AG08396 (cell line): Measurements from ENCODE around the gene MYL3.

Experiments used
- DNase-seq: peaks from one replicate; pipeline ENCODE4 v3.0.0; 2012; ENCODE audit warnings: low spot score, mixed read lengths

Gene MYL3

GRCh38 chr3:46849686-46850467 lies 13.4 kb downstream of the MYL3 start:
- DNase-seq = no peak

GRCh38 chr3:46849045-46849631 lies 14.1 kb downstream of the MYL3 start:
- DNase-seq = no peak

GRCh38 chr3:46848271-46849044 lies 14.8 kb downstream of the MYL3 start:
- peak; percentile 42 for DNase-seq

GRCh38 chr3:46847744-46848143 lies 15.5 kb downstream of the MYL3 start:
- DNase-seq = no peak

GRCh38 chr3:46846624-46847542 lies 16.4 kb downstream of the MYL3 start:
- no peak for DNase-seq

GRCh38 chr3:46845860-46846623 lies 17.2 kb downstream of the MYL3 start:
- peak; percentile 91 for DNase-seq

GRCh38 chr3:46845397-46845859 lies 17.8 kb downstream of the MYL3 start:
- DNase-seq = peak; percentile 77

GRCh38 chr3:46844881-46845312 lies 18.3 kb downstream of the MYL3 start:
- DNase-seq = no peak

- DNase-seq = no peak
These were observed 18.8 kb downstream of the MYL3 start for GRCh38 chr3:46844397-46844796.

- no peak for DNase-seq
These were observed 19.7 kb downstream of the MYL3 start for GRCh38 chr3:46843508-46843907.

- no peak for DNase-seq
These were observed 22.8 kb downstream of the MYL3 start for GRCh38 chr3:46840491-46840890.

- DNase-seq = no peak
These were observed 24.9 kb downstream of the MYL3 start for GRCh38 chr3:46838301-46838700.

- no peak for DNase-seq
These were observed 27.8 kb downstream of the MYL3 start for GRCh38 chr3:46835491-46835890.

- DNase-seq = no peak
These were observed 28.2 kb downstream of the MYL3 start for GRCh38 chr3:46835054-46835453.

GRCh38 chr3:46833346-46834300 lies 29.6 kb downstream of the MYL3 start:
- DNase-seq = no peak

GRCh38 chr3:46831841-46832240 lies 31.4 kb downstream of the MYL3 start:
- DNase-seq = no peak

- DNase-seq = no peak
These were observed 31.9 kb downstream of the MYL3 start for GRCh38 chr3:46831316-46831715.

- DNase-seq = no peak
These were observed 32.4 kb downstream of the MYL3 start for GRCh38 chr3:46830801-46831200.

GRCh38 chr3:46829699-46830208 lies 33.5 kb downstream of the MYL3 start:
- DNase-seq = no peak

- DNase-seq = no peak
These were observed 37.8 kb downstream of the MYL3 start for GRCh38 chr3:46825450-46825849.
